HG02970 (cell line): ENCODE data around the gene SNAPIN.
"Not testable (repeated sequence)": the region's sequence is repeated elsewhere in the genome, so short reads cannot be mapped to it uniquely, and the experiment has no call there.

Experiments used
- ATAC-seq: cut with Tn5 transposase; IDR thresholded peaks from one replicate; pipeline ENCODE4 v1.9.1; 2021; ENCODE audit warnings: mild to moderate bottlenecking, moderate library complexity, moderate number of reproducible peaks; ENCODE audit not compliant: unreplicated experiment, low FRiP score

Gene SNAPIN

GRCh38 chr1:153671628-153672353, 13.3 kb downstream of the SNAPIN start:
- not testable (repeated sequence) for ATAC-seq

DNA sequence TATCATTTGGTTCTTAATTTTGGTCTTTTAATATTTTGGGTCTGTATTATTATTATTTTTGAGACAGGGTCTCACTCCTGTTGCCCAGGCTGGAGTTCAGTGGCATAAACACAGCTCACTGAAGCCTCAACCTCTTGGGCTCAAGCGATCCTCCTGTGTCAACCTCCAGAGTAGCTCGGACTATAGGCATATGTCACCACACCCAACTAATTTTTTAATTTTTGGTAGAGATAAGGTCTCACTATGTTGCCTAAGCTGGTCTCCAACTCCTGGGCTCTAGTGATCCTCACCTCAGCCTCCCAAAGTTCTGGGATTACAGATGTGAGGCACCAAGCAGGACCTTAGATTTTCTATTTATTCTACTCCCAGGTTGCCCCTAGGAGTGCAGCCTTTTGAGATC, 15.0 kb downstream of the SNAPIN start:
- no peak for ATAC-seq

DNA sequence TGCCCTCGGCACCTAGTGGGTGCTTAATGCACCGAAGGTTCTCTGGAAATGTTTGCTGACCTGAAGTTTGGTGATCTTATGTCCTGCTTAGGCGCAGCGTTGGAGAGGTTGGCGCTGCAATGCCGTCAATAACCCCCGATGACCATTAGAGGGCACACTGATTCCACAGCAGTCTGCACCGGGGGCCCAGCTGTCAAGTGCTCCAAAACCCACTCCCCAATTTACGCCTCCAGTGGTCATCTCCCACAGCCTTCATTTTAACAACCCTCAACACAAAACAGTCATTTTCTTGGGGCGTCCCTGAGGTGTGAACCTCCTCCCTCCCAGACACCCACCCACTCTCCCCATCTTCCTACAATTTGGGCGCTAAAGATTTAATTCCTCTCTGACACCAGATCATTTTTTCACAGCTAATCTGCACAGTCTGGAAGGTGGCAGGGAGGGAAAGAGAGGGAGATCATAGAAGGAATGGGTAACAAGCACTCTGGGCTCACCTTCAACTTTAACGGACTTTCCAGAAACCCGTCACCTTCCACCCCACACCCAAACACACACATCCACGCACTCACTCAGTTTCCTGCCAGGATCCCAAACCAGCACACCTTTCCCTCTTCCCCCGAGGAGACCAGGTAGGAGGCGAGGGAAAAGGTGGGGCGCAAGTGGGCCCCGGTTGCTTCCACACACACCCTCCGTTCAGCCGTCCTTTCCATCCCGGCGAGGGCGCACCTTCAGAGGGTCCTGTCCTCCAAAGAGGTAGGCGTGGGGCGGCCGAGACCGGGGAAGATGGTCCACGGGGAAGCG, 19.4 kb downstream of the SNAPIN start:
- ATAC-seq: no peak

DNA sequence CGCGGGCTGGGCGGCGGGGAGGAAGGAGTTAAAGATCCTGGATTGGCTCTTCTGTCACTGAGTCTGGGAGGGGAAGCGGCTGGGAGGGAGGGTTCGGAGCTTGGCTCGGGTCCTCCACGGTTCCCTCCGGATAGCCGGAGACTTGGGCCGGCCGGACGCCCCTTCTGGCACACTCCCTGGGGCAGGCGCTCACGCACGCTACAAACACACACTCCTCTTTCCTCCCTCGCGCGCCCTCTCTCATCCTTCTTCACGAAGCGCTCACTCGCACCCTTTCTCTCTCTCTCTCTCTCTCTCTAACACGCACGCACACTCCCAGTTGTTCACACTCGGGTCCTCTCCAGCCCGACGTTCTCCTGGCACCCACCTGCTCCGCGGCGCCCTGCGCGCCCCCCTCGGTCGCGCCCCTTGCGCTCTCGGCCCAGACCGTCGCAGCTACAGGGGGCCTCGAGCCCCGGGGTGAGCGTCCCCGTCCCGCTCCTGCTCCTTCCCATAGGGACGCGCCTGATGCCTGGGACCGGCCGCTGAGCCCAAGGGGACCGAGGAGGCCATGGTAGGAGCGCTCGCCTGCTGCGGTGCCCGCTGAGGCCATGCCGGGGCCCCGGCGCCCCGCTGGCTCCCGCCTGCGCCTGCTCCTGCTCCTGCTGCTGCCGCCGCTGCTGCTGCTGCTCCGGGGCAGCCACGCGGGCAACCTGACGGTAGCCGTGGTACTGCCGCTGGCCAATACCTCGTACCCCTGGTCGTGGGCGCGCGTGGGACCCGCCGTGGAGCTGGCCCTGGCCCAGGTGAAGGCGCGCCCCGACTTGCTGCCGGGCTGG, 20.2 kb downstream of the SNAPIN start, which contains the start of gene NPR1:
TSS of gene NPR1 (plus strand) at position 170 of the 818 bp plus-strand sequence. CDS start at position 591, 421 bp downstream.
- ATAC-seq: no peak

DNA sequence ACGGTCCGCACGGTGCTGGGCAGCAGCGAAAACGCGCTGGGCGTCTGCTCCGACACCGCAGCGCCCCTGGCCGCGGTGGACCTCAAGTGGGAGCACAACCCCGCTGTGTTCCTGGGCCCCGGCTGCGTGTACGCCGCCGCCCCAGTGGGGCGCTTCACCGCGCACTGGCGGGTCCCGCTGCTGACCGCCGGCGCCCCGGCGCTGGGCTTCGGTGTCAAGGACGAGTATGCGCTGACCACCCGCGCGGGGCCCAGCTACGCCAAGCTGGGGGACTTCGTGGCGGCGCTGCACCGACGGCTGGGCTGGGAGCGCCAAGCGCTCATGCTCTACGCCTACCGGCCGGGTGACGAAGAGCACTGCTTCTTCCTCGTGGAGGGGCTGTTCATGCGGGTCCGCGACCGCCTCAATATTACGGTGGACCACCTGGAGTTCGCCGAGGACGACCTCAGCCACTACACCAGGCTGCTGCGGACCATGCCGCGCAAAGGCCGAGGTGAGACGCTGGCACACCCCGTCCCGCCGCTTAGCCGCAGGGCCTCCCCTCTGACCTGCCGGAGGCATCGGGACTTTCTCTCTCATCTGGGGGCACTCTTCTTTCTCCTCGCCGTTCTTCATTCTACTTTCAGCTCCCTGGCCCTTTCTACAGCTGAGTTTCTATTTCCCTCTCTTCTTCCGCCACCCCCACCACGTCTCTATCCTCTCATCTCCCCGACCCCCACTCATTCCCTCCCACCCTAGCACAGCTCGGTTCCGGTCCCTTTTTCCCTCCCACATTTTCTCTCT, 21.0 kb downstream of the SNAPIN start:
- no peak for ATAC-seq

GRCh38 chr1:153680120-153680403, 21.6 kb downstream of the SNAPIN start:
- no peak for ATAC-seq

- ATAC-seq: no peak
Measured at GRCh38 chr1:153682730-153683129, 24.2 kb downstream of the SNAPIN start.

DNA sequence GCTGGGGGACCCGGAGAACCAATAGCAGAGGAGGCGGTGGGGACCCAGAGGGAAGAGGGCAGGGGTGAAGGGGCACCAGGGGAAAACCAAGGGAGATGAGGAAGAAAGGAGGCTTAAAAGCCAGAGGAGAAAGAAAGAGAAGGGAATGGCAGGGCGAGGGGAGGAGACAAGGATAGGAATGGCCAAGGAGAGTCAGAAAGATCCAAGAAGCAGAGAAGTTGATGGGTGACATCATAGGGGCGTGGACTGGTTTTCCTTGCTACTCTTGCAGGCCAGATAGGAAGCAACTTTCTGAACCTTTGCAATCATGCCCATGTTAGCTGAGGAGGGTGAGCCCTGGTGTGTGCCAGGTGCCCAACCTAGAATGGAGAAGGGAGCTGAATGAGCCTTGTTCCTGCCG, 25.4 kb downstream of the SNAPIN start:
- ATAC-seq: no peak

- ATAC-seq: no peak
Measured at GRCh38 chr1:153684892-153685291, 26.4 kb downstream of the SNAPIN start.

- no peak for ATAC-seq
Measured at GRCh38 chr1:153685544-153686340, 27.2 kb downstream of the SNAPIN start.

- ATAC-seq: no peak
Measured at GRCh38 chr1:153687346-153688125, 29.0 kb downstream of the SNAPIN start.

GRCh38 chr1:153688276-153688675, 29.8 kb downstream of the SNAPIN start:
- no peak for ATAC-seq

DNA sequence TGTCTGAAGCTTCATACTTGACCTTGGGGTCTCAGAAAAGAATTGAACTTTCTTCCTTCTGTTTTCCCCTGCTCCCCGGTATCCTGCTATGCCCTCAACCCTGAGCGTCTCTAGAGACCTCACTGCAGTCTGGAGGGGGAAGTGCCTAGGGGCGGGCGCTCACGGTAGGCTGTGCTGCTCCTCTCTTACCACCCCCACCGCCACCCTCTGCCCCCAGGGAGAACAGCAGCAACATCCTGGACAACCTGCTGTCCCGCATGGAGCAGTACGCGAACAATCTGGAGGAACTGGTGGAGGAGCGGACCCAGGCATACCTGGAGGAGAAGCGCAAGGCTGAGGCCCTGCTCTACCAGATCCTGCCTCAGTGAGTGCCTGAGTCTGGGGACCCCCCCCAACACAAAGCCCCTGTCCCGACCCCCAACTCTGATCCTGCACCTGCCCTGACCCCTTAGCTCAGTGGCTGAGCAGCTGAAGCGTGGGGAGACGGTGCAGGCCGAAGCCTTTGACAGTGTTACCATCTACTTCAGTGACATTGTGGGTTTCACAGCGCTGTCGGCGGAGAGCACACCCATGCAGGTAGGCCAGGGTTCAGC, 30.3 kb downstream of the SNAPIN start:
- ATAC-seq: no peak

GRCh38 chr1:153693466-153693865, 35.0 kb downstream of the SNAPIN start:
- ATAC-seq: no peak

- no peak for ATAC-seq
Measured at GRCh38 chr1:153696741-153697140, 38.2 kb downstream of the SNAPIN start.

GRCh38 chr1:153697191-153698019, 38.9 kb downstream of the SNAPIN start:
- ATAC-seq: no peak
